ENCODE data around the gene BCAS1. TPM values are rescaled to one million over a fixed set of nuclear protein-coding genes. Genes with fewer than 3 reads are reported as not detected.

BCAS1 gene
- total and polyA plus RNA-seq, 10 of the 15 experiments (the other 5 are each of a cell fraction or from before 2014, with no cell fraction given): 0.21 to 1.4 (median 0.55) TPM

- in situ Hi-C loops (cut with MboI) (no loop called here), intact Hi-C loops (cut with micrococcal nuclease; ENCODE audit: unreplicated experiment) (no loop called here)
- H3K27ac ChIP-seq (ENCODE audit: control insufficient read depth, insufficient read depth): no peak overlapping the region
- no peak for FAIRE-seq
- ATAC-seq: no peak
- ChIA-PET POLR2A (no interaction called here), RAD21 (ENCODE audit: unreplicated experiment) (no interaction called here), CTCF (interaction anchor here (0.9 to 1.0 kb wide), 2 partner anchors 12 to 18 kb away, joined by 3 to 6 read pairs; no protein-coding TSS in a partner anchor), SMC1A (ENCODE audit: uncharacterized antibody, unreplicated experiment) (interaction anchor here (3.2 kb wide), 1 partner anchor 12 kb away, joined by 14 read pairs; no protein-coding TSS in a partner anchor)
- no peak overlapping the region for H2AFZ ChIP-seq (ENCODE audit: control insufficient read depth, low read depth, low read length)
- no peaks in the 10 kb centered on the region for H3K79me2 ChIP-seq (ENCODE audit: control insufficient read depth, insufficient read depth, low read length)
- WGBS (ENCODE audit: insufficient coverage, insufficient replicate concordance, low lambda C conversion rate, missing lambda C conversion rate): 85% methylated on average over 5 of the region's 5 CpGs
- H3K27me3 ChIP-seq (replicated peaks in 1 of 2; ENCODE audit: control insufficient read depth in 2 of 2, insufficient read depth in 2 of 2, low read length in 1 of 2): no peaks in the 10 kb centered on the region
- TF ChIP-seq ETV6 (conservative IDR thresholded peaks at IDR 0.05 in 1 of 2, IDR thresholded peaks at IDR 0.05 in 1 of 2; ENCODE audit: borderline replicate concordance in 1 of 2, low read depth in 1 of 2) (0 out of 4 replicates have a peak, but pooled peaks of 1 of the 2 experiments have one; percentile 84), NBN (IDR thresholded peaks at IDR 0.05) (no peak)
- H3K9ac ChIP-seq (ENCODE audit: control insufficient read depth, insufficient read depth, low read length): no peak overlapping the region
- no peak for DNase-seq (ENCODE audit: low read depth, low spot score)
- no peaks in the 10 kb centered on the region for H4K20me1 ChIP-seq (ENCODE audit: control insufficient read depth, insufficient read depth)
- no peaks in the 10 kb centered on the region; the same call in 2 of the 3 replicates for H3K9me3 ChIP-seq (replicated peaks; ENCODE audit: control insufficient read depth, insufficient read depth, low read length)
- H3K4me2 ChIP-seq (ENCODE audit: control insufficient read depth, insufficient read depth): no peak overlapping the region
- no peaks in the 10 kb centered on the region for H3K36me3 ChIP-seq (ENCODE audit: control insufficient read depth in 2 of 2, insufficient read depth in 2 of 2, low read length in 1 of 2)
- H3K4me1 ChIP-seq (ENCODE audit: control insufficient read depth, insufficient read depth, low read length): peaks cover 20% of the 10 kb centered on the region
- H3K4me3 ChIP-seq: no peak overlapping the region
- BruUV-seq (replicated peaks): no TSS peak
Measured at GRCh38 chr20:54084727-54085388, 14.5 kb upstream of the BCAS1 start.

- H3K27me3 ChIP-seq (replicated peaks in 1 of 2; ENCODE audit: control insufficient read depth in 2 of 2, insufficient read depth in 2 of 2, low read length in 1 of 2): no peaks in the 10 kb centered on the region
- no peaks in the 10 kb centered on the region for H3K79me2 ChIP-seq (ENCODE audit: control insufficient read depth, insufficient read depth, low read length)
- no peaks in the 10 kb centered on the region for H3K36me3 ChIP-seq (ENCODE audit: control insufficient read depth in 2 of 2, insufficient read depth in 2 of 2, low read length in 1 of 2)
- ChIA-PET POLR2A (no interaction called here), CTCF (interaction anchor here (0.8 to 1.6 kb wide), 7 partner anchors 12 to 111 kb away, joined by 3 to 6 read pairs (median 3); no protein-coding TSS in a partner anchor), SMC1A (ENCODE audit: uncharacterized antibody, unreplicated experiment) (interaction anchor here (0.8 to 3.2 kb wide), 2 partner anchors 13 to 79 kb away, joined by 4 to 14 read pairs; no protein-coding TSS in a partner anchor), RAD21 (ENCODE audit: unreplicated experiment) (no interaction called here)
- BruUV-seq (replicated peaks): no TSS peak
- intact Hi-C loops (cut with micrococcal nuclease; ENCODE audit: unreplicated experiment) (no loop called here), in situ Hi-C loops (cut with MboI) (no loop called here)
- H2AFZ ChIP-seq (ENCODE audit: control insufficient read depth, low read depth, low read length): no peak overlapping the region
- no peak overlapping the region for H3K9ac ChIP-seq (ENCODE audit: control insufficient read depth, insufficient read depth, low read length)
- ATAC-seq (no peak), DNase-seq (ENCODE audit: low read depth, low spot score) (no peak), FAIRE-seq (no peak)
- H3K9me3 ChIP-seq (replicated peaks; ENCODE audit: control insufficient read depth, insufficient read depth, low read length): no peaks in the 10 kb centered on the region
- H3K4me3 ChIP-seq: no peak overlapping the region
- H3K27ac ChIP-seq (ENCODE audit: control insufficient read depth, insufficient read depth): no peak overlapping the region
- no peaks in the 10 kb centered on the region for H4K20me1 ChIP-seq (ENCODE audit: control insufficient read depth, insufficient read depth)
- H3K4me1 ChIP-seq (ENCODE audit: control insufficient read depth, insufficient read depth, low read length): peaks cover 24% of the 10 kb centered on the region
- H3K4me2 ChIP-seq (ENCODE audit: control insufficient read depth, insufficient read depth): no peak overlapping the region
- no peak for TF ChIP-seq ZBTB11 (CRISPR knock-in tag; IDR thresholded peaks at IDR 0.05)
- no peak for TF ChIP-seq BRCA1 (IDR thresholded peaks at IDR 0.05; ENCODE audit: low read depth, low read length)
- no peak for TF ChIP-seq RB1 (IDR thresholded peaks at IDR 0.05; ENCODE audit: borderline replicate concordance)
- peak; percentile 36; the same call in 1 of the 2 replicates for TF ChIP-seq FOXK2 (IDR thresholded peaks at IDR 0.05)
- no peak for TF ChIP-seq CEBPZ (IDR thresholded peaks at IDR 0.05; ENCODE audit: low read depth, low read length)
- TF ChIP-seq IKZF1 (conservative IDR thresholded peaks at IDR 0.05): no peak
- TF ChIP-seq KDM1A (IDR thresholded peaks at IDR 0.05; ENCODE audit: borderline replicate concordance): no peak
- TF ChIP-seq CREM (IDR thresholded peaks at IDR 0.05; ENCODE audit: low read depth): no peak
- peak; percentile 12; the same call in 1 of the 2 replicates for TF ChIP-seq NFXL1 (IDR thresholded peaks at IDR 0.05; ENCODE audit: borderline replicate concordance)
Measured at GRCh38 chr20:54084193-54084592, 13.8 kb upstream of the BCAS1 start.
